Liver (tissue), 9 donors: ENCODE results near the gene USP53. TPM values are rescaled to one million over a fixed set of nuclear protein-coding genes. Genes with fewer than 3 reads are reported as not detected.

Experiments used
- DNase-seq: peaks from one replicate; pipeline ENCODE4 v3.0.0-alpha.2; 2017; ENCODE audit warnings: low spot score
- H3K27ac ChIP-seq, 2 donors: one replicate each; pipeline ENCODE4 v1.7.0; 2013; ENCODE audit warnings: inconsistent platforms in 2 of 2, low read length in 2 of 2, control low read depth in 1 of 2, low read depth in 1 of 2, mild to moderate bottlenecking in 1 of 2
- H3K27me3 ChIP-seq, 4 donors: one replicate each; pipeline versions ENCODE4 v1.6.1 to v1.7.0; 2013; ENCODE audit warnings: low read length in 3 of 4, inconsistent platforms in 1 of 4, mild to moderate bottlenecking in 1 of 4, moderate library complexity in 1 of 4; ENCODE audit not compliant: control insufficient read depth in 4 of 4, insufficient read depth in 4 of 4
- H3K36me3 ChIP-seq, 4 donors: one replicate each; pipeline versions ENCODE4 v1.6.1 to v1.7.0; 2013; ENCODE audit warnings: low read length in 3 of 4, mild to moderate bottlenecking in 3 of 4, low read depth in 1 of 4, moderate library complexity in 1 of 4; ENCODE audit not compliant: control insufficient read depth in 4 of 4, insufficient read depth in 3 of 4
- H3K4me1 ChIP-seq, 4 donors: one replicate each; pipeline versions ENCODE4 v1.6.1 to v1.7.0; 2013; ENCODE audit warnings: low read length in 3 of 4, mild to moderate bottlenecking in 3 of 4, moderate library complexity in 1 of 4; ENCODE audit not compliant: control insufficient read depth in 4 of 4, insufficient read depth in 4 of 4
- H3K4me3 ChIP-seq, 3 donors: one replicate each; pipeline versions ENCODE4 v1.6.1 to v1.7.0; 2013; ENCODE audit warnings: low read length in 3 of 3, control low read depth in 1 of 3, low read depth in 1 of 3, mild to moderate bottlenecking in 1 of 3
- H3K9ac ChIP-seq, 2 donors: one replicate each; pipeline ENCODE4 v1.7.0; 2013; ENCODE audit warnings: low read length in 2 of 2, mild to moderate bottlenecking in 2 of 2, moderate library complexity in 2 of 2, control low read depth in 1 of 2, low read depth in 1 of 2
- H3K9me3 ChIP-seq, 4 donors: one replicate each; pipeline versions ENCODE4 v1.6.1 to v1.7.0; 2013; ENCODE audit warnings: low read length in 3 of 4; ENCODE audit not compliant: control insufficient read depth in 4 of 4
- FOXA1 ChIP-seq: IDR thresholded peaks from 2 replicates; pipeline ENCODE4 v1.6.1; 2016; ENCODE audit warnings: antibody characterized with exemption
- HNF4A ChIP-seq, 2 donors: conservative IDR thresholded peaks; 2 replicates each; pipeline ENCODE4 v1.6.1; 2016; ENCODE audit warnings: antibody characterized with exemption in 2 of 2, mild to moderate bottlenecking in 2 of 2
- HNF4G ChIP-seq: IDR thresholded peaks from 2 replicates; pipeline ENCODE4 v1.6.1; 2016; ENCODE audit warnings: antibody characterized with exemption
- NR2F2 ChIP-seq: IDR thresholded peaks from 2 replicates; pipeline ENCODE4 v1.6.1; 2016; ENCODE audit warnings: antibody characterized with exemption
- RAD21 ChIP-seq, 2 donors: IDR thresholded peaks; 2 replicates each; pipeline ENCODE4 v1.6.1; 2016; ENCODE audit warnings: antibody characterized with exemption in 2 of 2, mild to moderate bottlenecking in 2 of 2
- RXRA ChIP-seq, 2 donors: IDR thresholded peaks; 2 replicates each; pipeline ENCODE4 v1.6.1; 2017 to 2018; ENCODE audit warnings: antibody characterized with exemption in 2 of 2, mild to moderate bottlenecking in 1 of 2
- SP1 ChIP-seq: IDR thresholded peaks from 2 replicates; pipeline ENCODE4 v1.6.1; 2018; ENCODE audit warnings: antibody characterized with exemption, mild to moderate bottlenecking
- TAF1 ChIP-seq: conservative IDR thresholded peaks from 2 replicates; pipeline ENCODE4 v1.6.1; 2016; ENCODE audit warnings: antibody characterized with exemption, mild to moderate bottlenecking
- WGBS: extraction: QIAGEN DNeasy Blood & Tissue Kit; methylation state at CpG from one replicate; pipeline ENCODE4 v1.1.7; 2013; 5-methylcytosine and 5-hydroxymethylcytosine counted together
- polyA plus RNA-seq, 2 donors: library from polyadenylated mRNA; stranded (reverse) in 1 of 2; unstranded in 1 of 2; fragments of 200-250 nt in 1 of 2; fragments of >200 nt in 1 of 2; fragmentation: Nextera tagmentation in 1 of 2; extraction: Ambion mirVana in 1 of 2; gene quantifications; one replicate each; pipeline versions ENCODE4 v1.2.1 to v1.2.3, GENCODE V29; 2013 to 2015
- total RNA-seq, 2 donors: library from RNA; depleted of rRNA; stranded (reverse); fragments of >200 nt; gene quantifications; one replicate each; pipeline ENCODE4 v1.2.3, GENCODE V29; 2014
- TF ChIP-seq, protein P1 (sequence below): IDR thresholded peaks from 2 replicates; pipeline ENCODE4 v1.6.1; 2016; ENCODE audit warnings: antibody characterized with exemption
- TF ChIP-seq, protein P2 (sequence below): IDR thresholded peaks from 2 replicates; pipeline ENCODE4 v1.6.1; 2016; ENCODE audit warnings: antibody characterized with exemption, mild to moderate bottlenecking
- donor health status: healthy.
- donor health status: healthy.
- donor health status: healthy.
- donor health status: healthy.
- donor health status: healthy.

Gene USP53
- total and polyA plus RNA-seq, 4 donors = 4.7 to 20.7 (median 5.9) TPM

- no peak for DNase-seq
- TF ChIP-seq FOXA1 (no peak), NR2F2 (no peak), RAD21 (IDR thresholded peaks at IDR 0.05) (no peak), RXRA (IDR thresholded peaks at IDR 0.05) (no peak)
- TF ChIP-seq, protein P1, sequence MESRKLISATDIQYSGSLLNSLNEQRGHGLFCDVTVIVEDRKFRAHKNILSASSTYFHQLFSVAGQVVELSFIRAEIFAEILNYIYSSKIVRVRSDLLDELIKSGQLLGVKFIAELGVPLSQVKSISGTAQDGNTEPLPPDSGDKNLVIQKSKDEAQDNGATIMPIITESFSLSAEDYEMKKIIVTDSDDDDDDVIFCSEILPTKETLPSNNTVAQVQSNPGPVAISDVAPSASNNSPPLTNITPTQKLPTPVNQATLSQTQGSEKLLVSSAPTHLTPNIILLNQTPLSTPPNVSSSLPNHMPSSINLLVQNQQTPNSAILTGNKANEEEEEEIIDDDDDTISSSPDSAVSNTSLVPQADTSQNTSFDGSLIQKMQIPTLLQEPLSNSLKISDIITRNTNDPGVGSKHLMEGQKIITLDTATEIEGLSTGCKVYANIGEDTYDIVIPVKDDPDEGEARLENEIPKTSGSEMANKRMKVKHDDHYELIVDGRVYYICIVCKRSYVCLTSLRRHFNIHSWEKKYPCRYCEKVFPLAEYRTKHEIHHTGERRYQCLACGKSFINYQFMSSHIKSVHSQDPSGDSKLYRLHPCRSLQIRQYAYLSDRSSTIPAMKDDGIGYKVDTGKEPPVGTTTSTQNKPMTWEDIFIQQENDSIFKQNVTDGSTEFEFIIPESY = no peak
- Histone ChIP-seq H3K36me3 (peaks cover 0 to 4% (median 0%) of the 10 kb centered on the region in 4 donors), H3K4me1 (peaks cover 0 to 3% (median under 1%) of the 10 kb centered on the region in 4 donors), H3K27me3 (no peaks in the 10 kb centered on the region), H3K9ac (no peak overlapping the region), H3K9me3 (no peaks in the 10 kb centered on the region), H3K27ac (no peak overlapping the region), H3K4me3 (no peak overlapping the region)
Observed at GRCh38 chr4:119227690-119228089, 15.2 kb downstream of the USP53 start.

GRCh38 chr4:119228406-119228805 is 15.9 kb downstream of the USP53 start:
- Histone ChIP-seq H3K4me3 (no peak overlapping the region), H3K36me3 (peaks cover 0 to 4% (median 0%) of the 10 kb centered on the region in 4 donors), H3K9ac (no peak overlapping the region), H3K4me1 (peaks cover 0 to 3% (median under 1%) of the 10 kb centered on the region in 4 donors), H3K27me3 (no peaks in the 10 kb centered on the region), H3K9me3 (no peaks in the 10 kb centered on the region), H3K27ac (no peak overlapping the region)
- WGBS = 94% methylated on average over 3 of the region's 3 CpGs
- TF ChIP-seq, protein P2, sequence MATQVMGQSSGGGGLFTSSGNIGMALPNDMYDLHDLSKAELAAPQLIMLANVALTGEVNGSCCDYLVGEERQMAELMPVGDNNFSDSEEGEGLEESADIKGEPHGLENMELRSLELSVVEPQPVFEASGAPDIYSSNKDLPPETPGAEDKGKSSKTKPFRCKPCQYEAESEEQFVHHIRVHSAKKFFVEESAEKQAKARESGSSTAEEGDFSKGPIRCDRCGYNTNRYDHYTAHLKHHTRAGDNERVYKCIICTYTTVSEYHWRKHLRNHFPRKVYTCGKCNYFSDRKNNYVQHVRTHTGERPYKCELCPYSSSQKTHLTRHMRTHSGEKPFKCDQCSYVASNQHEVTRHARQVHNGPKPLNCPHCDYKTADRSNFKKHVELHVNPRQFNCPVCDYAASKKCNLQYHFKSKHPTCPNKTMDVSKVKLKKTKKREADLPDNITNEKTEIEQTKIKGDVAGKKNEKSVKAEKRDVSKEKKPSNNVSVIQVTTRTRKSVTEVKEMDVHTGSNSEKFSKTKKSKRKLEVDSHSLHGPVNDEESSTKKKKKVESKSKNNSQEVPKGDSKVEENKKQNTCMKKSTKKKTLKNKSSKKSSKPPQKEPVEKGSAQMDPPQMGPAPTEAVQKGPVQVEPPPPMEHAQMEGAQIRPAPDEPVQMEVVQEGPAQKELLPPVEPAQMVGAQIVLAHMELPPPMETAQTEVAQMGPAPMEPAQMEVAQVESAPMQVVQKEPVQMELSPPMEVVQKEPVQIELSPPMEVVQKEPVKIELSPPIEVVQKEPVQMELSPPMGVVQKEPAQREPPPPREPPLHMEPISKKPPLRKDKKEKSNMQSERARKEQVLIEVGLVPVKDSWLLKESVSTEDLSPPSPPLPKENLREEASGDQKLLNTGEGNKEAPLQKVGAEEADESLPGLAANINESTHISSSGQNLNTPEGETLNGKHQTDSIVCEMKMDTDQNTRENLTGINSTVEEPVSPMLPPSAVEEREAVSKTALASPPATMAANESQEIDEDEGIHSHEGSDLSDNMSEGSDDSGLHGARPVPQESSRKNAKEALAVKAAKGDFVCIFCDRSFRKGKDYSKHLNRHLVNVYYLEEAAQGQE = no peak
- no peak for TF ChIP-seq HNF4G
- no peak for TF ChIP-seq SP1
- TF ChIP-seq TAF1 = no peak
- TF ChIP-seq HNF4A (conservative IDR thresholded peaks at IDR 0.05) = no peak
- DNase-seq = no peak

DNA sequence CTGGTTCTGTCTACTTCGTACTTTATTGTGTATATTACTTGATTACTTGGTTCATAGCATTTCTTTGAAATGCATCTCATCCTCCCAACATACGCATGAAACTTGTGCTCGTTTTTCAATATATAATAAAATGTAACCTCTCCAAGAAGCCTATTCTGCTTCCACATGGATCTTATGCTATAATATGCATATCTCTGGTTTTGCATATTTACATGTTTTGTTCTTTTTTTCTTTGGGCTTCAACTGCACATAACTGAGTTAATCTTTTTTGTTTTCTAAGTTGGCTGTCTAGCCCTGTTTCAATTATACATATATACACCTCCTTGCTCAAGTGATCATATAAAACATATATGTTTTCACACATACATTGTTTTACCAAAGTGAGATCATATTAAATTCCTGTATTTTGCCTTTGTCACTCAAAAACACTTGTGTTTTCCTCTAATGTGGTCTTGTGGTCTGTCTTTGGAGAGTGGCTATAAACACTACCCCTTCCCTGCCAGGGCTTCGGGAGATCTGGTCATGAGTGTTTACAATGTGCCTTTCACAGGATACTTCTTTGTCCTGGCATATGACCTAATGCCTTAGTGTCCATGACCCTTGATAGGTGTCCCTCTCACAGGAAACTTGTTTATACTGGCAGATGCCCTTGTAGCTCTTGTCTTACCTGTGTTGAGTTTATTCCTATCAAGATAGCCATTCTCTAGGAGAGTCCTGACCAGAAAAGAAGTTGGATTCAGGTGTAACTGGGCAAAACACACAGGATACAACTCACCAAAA is 17.6 kb downstream of the USP53 start:
- no peak overlapping the region for H3K9ac ChIP-seq
- TF ChIP-seq, protein P2 = no peak
- TF ChIP-seq RXRA (IDR thresholded peaks at IDR 0.05) = no peak
- TF ChIP-seq FOXA1 = no peak
- no peak overlapping the region for H3K27ac ChIP-seq
- no peaks in the 10 kb centered on the region for H3K9me3 ChIP-seq
- no peak overlapping the region for H3K4me3 ChIP-seq
- H3K36me3 ChIP-seq = peaks cover 0 to 2% (median 0%) of the 10 kb centered on the region in 4 donors
- DNase-seq = no peak
- H3K4me1 ChIP-seq = peaks cover 0 to 4% (median 1%) of the 10 kb centered on the region in 4 donors
- H3K27me3 ChIP-seq = no peaks in the 10 kb centered on the region
- 80% methylated on average over 4 of the region's 4 CpGs for WGBS
